ENCODE results near the gene CDH22. TPM values are rescaled to one million over a fixed set of nuclear protein-coding genes. Genes with fewer than 3 reads are reported as not detected.

Gene CDH22, protein sequence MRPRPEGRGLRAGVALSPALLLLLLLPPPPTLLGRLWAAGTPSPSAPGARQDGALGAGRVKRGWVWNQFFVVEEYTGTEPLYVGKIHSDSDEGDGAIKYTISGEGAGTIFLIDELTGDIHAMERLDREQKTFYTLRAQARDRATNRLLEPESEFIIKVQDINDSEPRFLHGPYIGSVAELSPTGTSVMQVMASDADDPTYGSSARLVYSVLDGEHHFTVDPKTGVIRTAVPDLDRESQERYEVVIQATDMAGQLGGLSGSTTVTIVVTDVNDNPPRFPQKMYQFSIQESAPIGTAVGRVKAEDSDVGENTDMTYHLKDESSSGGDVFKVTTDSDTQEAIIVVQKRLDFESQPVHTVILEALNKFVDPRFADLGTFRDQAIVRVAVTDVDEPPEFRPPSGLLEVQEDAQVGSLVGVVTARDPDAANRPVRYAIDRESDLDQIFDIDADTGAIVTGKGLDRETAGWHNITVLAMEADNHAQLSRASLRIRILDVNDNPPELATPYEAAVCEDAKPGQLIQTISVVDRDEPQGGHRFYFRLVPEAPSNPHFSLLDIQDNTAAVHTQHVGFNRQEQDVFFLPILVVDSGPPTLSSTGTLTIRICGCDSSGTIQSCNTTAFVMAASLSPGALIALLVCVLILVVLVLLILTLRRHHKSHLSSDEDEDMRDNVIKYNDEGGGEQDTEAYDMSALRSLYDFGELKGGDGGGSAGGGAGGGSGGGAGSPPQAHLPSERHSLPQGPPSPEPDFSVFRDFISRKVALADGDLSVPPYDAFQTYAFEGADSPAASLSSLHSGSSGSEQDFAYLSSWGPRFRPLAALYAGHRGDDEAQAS
- total RNA-seq (2022; extraction: Qiagen RNA extraction): 0.02 to 0.09 TPM (median 0.03 TPM) in 5 replicates

DNA sequence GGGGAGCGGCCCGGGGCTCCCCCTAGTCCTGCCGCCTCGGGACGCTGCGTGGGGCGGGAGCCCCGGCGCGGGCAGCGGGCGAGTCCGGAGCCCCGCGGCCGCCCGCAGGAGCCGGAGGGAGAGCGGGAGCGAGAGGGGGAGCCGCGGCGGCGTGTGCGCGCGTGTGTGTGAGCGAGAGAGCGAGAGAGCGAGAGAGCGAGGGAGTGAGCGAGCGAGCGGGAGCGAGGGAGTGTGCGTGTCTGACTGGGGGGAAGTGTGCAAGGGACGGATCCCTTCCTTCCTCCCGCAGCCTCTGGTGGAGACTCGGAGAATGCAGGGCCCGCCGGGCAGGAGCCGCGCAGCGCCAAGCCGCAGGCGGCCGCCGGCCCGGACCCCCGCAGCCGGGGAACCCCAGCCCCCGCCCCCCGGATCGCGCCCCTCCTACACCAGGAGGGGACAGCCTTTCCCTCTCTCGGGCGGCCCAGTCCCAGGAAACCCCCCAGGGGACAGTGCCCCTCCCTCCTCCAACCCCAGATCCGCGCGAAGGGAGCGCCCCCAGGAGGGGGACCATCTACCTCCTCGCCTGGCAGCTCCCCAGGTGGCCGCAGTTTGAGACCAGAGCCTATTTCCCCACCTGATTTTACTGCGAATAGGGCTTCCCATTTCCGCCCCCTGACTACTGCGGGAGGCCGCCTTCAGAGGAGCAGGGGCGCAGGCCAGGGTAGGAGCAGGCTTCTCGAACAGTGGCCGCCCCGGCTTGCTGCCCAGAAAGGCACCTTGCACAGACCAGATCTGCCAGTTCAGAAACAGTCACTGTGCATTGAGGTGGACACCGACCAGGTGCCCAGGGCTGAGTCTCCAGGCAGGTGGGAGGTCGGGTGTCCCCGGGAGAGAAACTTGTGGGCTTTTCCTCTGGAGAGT lies at the start of gene CDH22:
Gene CDH22, minus strand, starts transcription at position 241 of the 900 bp plus-strand sequence. CDS start 57,204 bp downstream, outside the sequence.

Other genes starting within 250 kb of the CDH22 start
- gene NCOA5, start 218.5 kb downstream of the CDH22 start, total RNA-seq (2022; extraction: Qiagen RNA extraction): 20.8 to 23.4 TPM (median 21.4 TPM) in 5 replicates
- gene CD40, start 190.2 kb downstream of the CDH22 start, total RNA-seq (2022; extraction: Qiagen RNA extraction): 3.4 to 5.3 TPM (median 4.8 TPM) in 5 replicates
- gene ELMO2, start 98.1 kb upstream of the CDH22 start, total RNA-seq (2022; extraction: Qiagen RNA extraction): 18.7 to 21.5 TPM (median 20.5 TPM) in 5 replicates
- gene ZNF334, start 205.1 kb upstream of the CDH22 start, total RNA-seq (2022; extraction: Qiagen RNA extraction): not detected in 5 replicates
- not detected in 5 replicates for gene OCSTAMP, start 242.2 kb upstream of the CDH22 start, total RNA-seq (2022; extraction: Qiagen RNA extraction)